Fibroblast of villous mesenchyme (primary cell): Measurements from ENCODE around the gene PIEZO2. TPM values are rescaled to one million over a fixed set of nuclear protein-coding genes. Genes with fewer than 3 reads are reported as not detected.

Experiments used
- DNase-seq: peaks from one replicate; pipeline ENCODE4 v3.0.0-alpha.2; 2010; ENCODE audit warnings: low read depth
- H3K4me3 ChIP-seq: 2 replicates; pipeline ENCODE4 v1.5.1; 2011; ENCODE audit warnings: low read depth, mild to moderate bottlenecking, low read length
- CTCF ChIP-seq: IDR thresholded peaks from 2 replicates; pipeline ENCODE4 v1.5.1; 2012; ENCODE audit warnings: low read depth, mild to moderate bottlenecking, low read length; ENCODE audit not compliant: insufficient read depth
- total RNA-seq: library from RNA; depleted of rRNA; stranded (reverse); fragments of >200 nt; gene quantifications from 2 replicates; pipeline ENCODE4 v1.2.3, GENCODE V29; 2012

Gene PIEZO2
- total RNA-seq, 1 donor = 1.7 TPM

- no peak for DNase-seq
- TF ChIP-seq CTCF = no peak
- no peak overlapping the region for H3K4me3 ChIP-seq
Observed at GRCh38 chr18:10688766-10689165, 460.6 kb downstream of the PIEZO2 start.

DNA sequence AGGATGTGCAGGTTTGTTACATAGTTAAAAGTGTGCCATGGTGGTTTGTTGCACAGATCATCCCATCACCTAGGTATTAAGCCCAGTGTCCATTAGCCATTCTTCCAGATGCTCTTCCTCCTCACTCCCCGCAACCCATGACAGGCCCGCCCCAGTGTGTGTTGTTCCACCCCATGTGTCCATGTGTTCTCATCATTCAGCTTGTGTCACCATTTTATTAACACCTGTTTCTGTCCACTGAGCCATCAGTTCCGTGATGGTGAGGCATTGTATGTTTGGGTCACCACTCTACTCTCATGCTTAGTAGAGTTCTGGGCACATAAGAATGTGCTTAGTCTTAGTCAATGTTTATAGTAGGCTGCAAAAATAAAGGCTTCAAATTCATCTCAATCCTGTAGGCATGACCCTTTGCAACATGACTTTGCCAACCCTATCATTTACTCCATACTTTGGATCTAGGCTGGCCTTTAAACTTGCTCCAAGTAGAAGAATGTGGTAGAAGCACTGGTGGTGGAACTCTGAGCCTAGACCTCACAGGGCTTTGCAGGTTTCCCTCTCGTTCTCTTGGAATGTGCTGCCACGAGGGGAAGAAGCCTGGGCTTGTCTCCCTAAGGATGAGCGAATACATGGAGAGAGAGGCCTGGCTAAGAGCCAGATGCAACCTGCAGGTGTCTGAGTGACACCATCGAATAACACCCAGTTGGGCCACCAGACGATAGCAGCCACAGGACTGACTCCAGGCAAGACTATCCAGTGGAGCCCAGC is 462.0 kb downstream of the PIEZO2 start:
- H3K4me3 ChIP-seq = no peak overlapping the region
- no peak for TF ChIP-seq CTCF
- no peak for DNase-seq

- H3K4me3 ChIP-seq = no peak overlapping the region
- no peak for DNase-seq
- TF ChIP-seq CTCF = no peak
Observed at GRCh38 chr18:10686308-10686707, 463.1 kb downstream of the PIEZO2 start.

DNA sequence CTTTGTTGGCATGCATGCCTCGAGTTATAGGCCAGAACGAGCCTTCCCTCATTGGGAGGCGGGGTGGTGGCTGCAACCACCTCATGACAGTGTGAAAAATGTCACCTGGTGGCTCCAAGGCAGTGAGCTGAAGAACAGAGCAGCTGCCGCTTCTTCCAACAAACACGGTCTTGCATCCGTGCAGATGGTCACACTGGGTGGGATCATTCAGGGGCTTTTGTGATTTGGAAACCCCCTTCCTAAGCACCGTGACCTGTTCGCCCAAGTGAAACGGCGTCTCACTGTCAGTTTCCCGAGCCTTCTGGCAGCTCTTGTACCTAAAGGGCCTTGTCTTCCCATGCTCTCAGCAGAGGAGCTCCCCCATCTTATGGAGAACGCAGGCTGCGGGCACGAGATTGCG is 463.9 kb downstream of the PIEZO2 start:
- H3K4me3 ChIP-seq = no peak overlapping the region
- TF ChIP-seq CTCF = no peak
- no peak for DNase-seq

GRCh38 chr18:10682368-10682714 is 467.0 kb downstream of the PIEZO2 start:
- DNase-seq = no peak
- no peak for TF ChIP-seq CTCF
- H3K4me3 ChIP-seq = no peak overlapping the region

DNA sequence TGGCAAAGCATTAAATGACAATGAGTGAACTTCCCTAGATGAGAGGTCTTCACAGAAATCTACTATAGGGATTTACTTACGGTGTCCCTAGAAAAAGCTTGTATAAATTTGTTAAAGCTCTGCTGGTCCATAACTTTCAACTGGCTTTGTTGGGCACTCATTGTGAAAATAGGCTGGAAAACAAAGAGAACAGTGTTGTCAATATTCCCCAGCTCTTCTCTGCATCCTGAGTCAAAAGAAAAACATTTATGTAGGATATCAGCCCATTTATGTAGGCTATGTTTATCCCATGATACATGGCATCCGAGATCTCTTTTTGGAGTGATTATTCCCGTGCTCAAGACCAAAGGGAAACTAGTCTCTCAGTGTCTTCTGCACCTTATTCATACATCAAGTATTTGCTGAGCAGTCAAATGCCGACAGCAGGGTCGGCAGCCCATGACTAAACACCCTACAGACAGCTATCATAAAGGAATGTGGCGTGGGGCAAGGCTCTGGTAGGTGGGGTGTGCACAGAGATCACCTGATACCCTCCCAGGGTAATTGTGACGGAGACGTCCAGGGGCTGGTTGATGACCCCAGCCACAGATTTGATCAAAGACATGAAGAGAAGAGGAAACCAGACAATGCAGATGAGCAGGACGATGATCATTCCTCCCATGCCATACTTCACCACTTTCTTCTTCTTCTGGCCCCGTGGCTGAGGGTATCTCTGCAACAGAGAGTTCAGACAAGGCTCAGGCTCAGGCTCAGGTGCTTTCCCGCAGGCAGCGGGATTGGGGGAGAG is 467.6 kb downstream of the PIEZO2 start:
- no peak for DNase-seq
- TF ChIP-seq CTCF = no peak
- H3K4me3 ChIP-seq = no peak overlapping the region
